Urothelium cell line (cell line): Measurements from ENCODE around the gene TMEM170A.
"Not testable (repeated sequence)": the region's sequence is repeated elsewhere in the genome, so short reads cannot be mapped to it uniquely, and the experiment has no call there.

Experiments
- DNase-seq: peaks from one replicate; pipeline ENCODE4 v3.0.0; 2011; ENCODE audit warnings: low spot score, mixed read lengths
- FAIRE-seq: peaks from 2 replicates; lab custom pipeline; 2011; peaks lifted over from hg19 to GRCh38; lab: Jason Lieb, UNC

Gene TMEM170A

GRCh38 chr16:75464122-75464918 is at the start of gene TMEM170A:
TSS of gene TMEM170A (minus strand) at chr16:75464689. CDS start at chr16:75464600, 89 bp downstream.
- DNase-seq (peak; percentile 98), FAIRE-seq (peak; percentile 74)

GRCh38 chr16:75506574-75506973 is 42.1 kb upstream of the TMEM170A start:
- FAIRE-seq (no peak), DNase-seq (peak; percentile 64)

- FAIRE-seq: no peak
- DNase-seq: no peak
Observed at GRCh38 chr16:75506107-75506506, 41.6 kb upstream of the TMEM170A start.

- DNase-seq (no peak), FAIRE-seq (no peak)
Observed at GRCh38 chr16:75503801-75504200, 39.3 kb upstream of the TMEM170A start.

GRCh38 chr16:75502916-75503605 is 38.6 kb upstream of the TMEM170A start:
- FAIRE-seq (no peak), DNase-seq (no peak)

GRCh38 chr16:75501820-75502219 is 37.3 kb upstream of the TMEM170A start:
- not testable (repeated sequence) for FAIRE-seq, DNase-seq

GRCh38 chr16:75501359-75501758 is 36.9 kb upstream of the TMEM170A start:
- no peak for FAIRE-seq

GRCh38 chr16:75498605-75499322 is 34.3 kb upstream of the TMEM170A start:
- FAIRE-seq: peak; percentile 61
- DNase-seq: not testable (repeated sequence)

More at GRCh38 chr16:75501359-75501758, 36.9 kb upstream of the TMEM170A start:
- DNase-seq: no peak

- DNase-seq (no peak), FAIRE-seq (no peak)
Observed at GRCh38 chr16:75497558-75497957, 33.1 kb upstream of the TMEM170A start.

- FAIRE-seq (peak; percentile 27), DNase-seq (peak; percentile 90)
Observed at GRCh38 chr16:75495076-75495674, 30.7 kb upstream of the TMEM170A start, which contains the start of gene CHST6. TSS of gene CHST6 (minus strand) at chr16:75495441. CDS start at chr16:75479828, 15,613 bp downstream.

GRCh38 chr16:75494661-75495075 is 30.2 kb upstream of the TMEM170A start:
- FAIRE-seq (no peak), DNase-seq (peak; percentile 41)

- no peak for FAIRE-seq
- DNase-seq: no peak
Observed at GRCh38 chr16:75494184-75494583, 29.7 kb upstream of the TMEM170A start.

- DNase-seq: peak; percentile 31
- FAIRE-seq: no peak
Observed at GRCh38 chr16:75491876-75492275, 27.4 kb upstream of the TMEM170A start.

- DNase-seq (no peak), FAIRE-seq (no peak)
Observed at GRCh38 chr16:75488322-75488721, 23.8 kb upstream of the TMEM170A start.

GRCh38 chr16:75486676-75487313 is 22.3 kb upstream of the TMEM170A start:
- DNase-seq (no peak), FAIRE-seq (no peak)

- no peak for DNase-seq
Observed at GRCh38 chr16:75486014-75486675, 21.7 kb upstream of the TMEM170A start.

GRCh38 chr16:75485230-75486013 is 20.9 kb upstream of the TMEM170A start:
- FAIRE-seq (no peak), DNase-seq (no peak)

More at GRCh38 chr16:75486014-75486675, 21.7 kb upstream of the TMEM170A start:
- no peak for FAIRE-seq

- DNase-seq (peak; percentile 86), FAIRE-seq (no peak)
Observed at GRCh38 chr16:75483222-75483621, 18.7 kb upstream of the TMEM170A start.
